ENCODE data around the gene ANTXR1. TPM values are rescaled to one million over a fixed set of nuclear protein-coding genes. Genes with fewer than 3 reads are reported as not detected.

Gene ANTXR1
- total RNA-seq, 6 donors from 2014 or later = 11.5 to 76.4 (median 31.4) TPM

GRCh38 chr2:68975844-68976243 is 37.1 kb upstream of the ANTXR1 start:
- no peak for TF ChIP-seq POLR2AphosphoS5 (IDR thresholded peaks at IDR 0.05)
- no peak for TF ChIP-seq EP300 (IDR thresholded peaks at IDR 0.05)
- no peak for TF ChIP-seq POLR2A (IDR thresholded peaks at IDR 0.05)
- no peak for TF ChIP-seq CTCF (IDR thresholded peaks at IDR 0.05)
- H3K36me3 ChIP-seq = no peaks in the 10 kb centered on the region
- H3K4me3 ChIP-seq = no peak overlapping the region
- no peaks in the 10 kb centered on the region for H3K9me3 ChIP-seq
- WGBS, 2 donors = 98% methylated on average over 2 of the region's 2 CpGs
- DNase-seq (no peak), ATAC-seq (ENCODE audit: low FRiP score in 2 of 2) (no peak)
- H3K4me1 ChIP-seq = peaks cover 0 to 2% (median 0%) of the 10 kb centered on the region in 4 donors
- H3K27ac ChIP-seq = no peak overlapping the region
- H3K27me3 ChIP-seq = no peaks in the 10 kb centered on the region

- Histone ChIP-seq H3K4me1 (peaks cover 0 to 6% (median 0%) of the 10 kb centered on the region in 4 donors), H3K9me3 (no peaks in the 10 kb centered on the region), H3K27me3 (no peaks in the 10 kb centered on the region), H3K36me3 (no peaks in the 10 kb centered on the region), H3K4me3 (no peak overlapping the region), H3K27ac (no peak overlapping the region)
- TF ChIP-seq CTCF (IDR thresholded peaks at IDR 0.05) (no peak), POLR2A (IDR thresholded peaks at IDR 0.05) (no peak)
- no peak for ATAC-seq (ENCODE audit: low FRiP score in 2 of 2)
- DNase-seq = no peak
- WGBS, 2 donors = 67 to 68% methylated on average over 4 of the region's 4 CpGs
Observed at GRCh38 chr2:68977453-68977852, 35.5 kb upstream of the ANTXR1 start.

GRCh38 chr2:68978098-68978497 is 34.9 kb upstream of the ANTXR1 start:
- TF ChIP-seq POLR2AphosphoS5 (IDR thresholded peaks at IDR 0.05) (no peak), POLR2A (IDR thresholded peaks at IDR 0.05) (no peak), CTCF (IDR thresholded peaks at IDR 0.05) (no peak), EP300 (IDR thresholded peaks at IDR 0.05) (no peak)
- Histone ChIP-seq H3K36me3 (no peaks in the 10 kb centered on the region), H3K4me3 (no peak overlapping the region), H3K4me1 (peaks cover 0 to 6% (median 0%) of the 10 kb centered on the region in 4 donors), H3K27ac (no peak overlapping the region), H3K27me3 (no peaks in the 10 kb centered on the region), H3K9me3 (no peaks in the 10 kb centered on the region)
- DNase-seq (no peak), ATAC-seq (ENCODE audit: low FRiP score in 2 of 2) (no peak)
- WGBS, 2 donors = 80 to 85% methylated on average over 3 of the region's 3 CpGs

GRCh38 chr2:68980956-68981355 is 32.0 kb upstream of the ANTXR1 start:
- ATAC-seq (ENCODE audit: low FRiP score in 2 of 2) (no peak), DNase-seq (peak in 1 of 2 donors; percentile 25)
- no peak overlapping the region for H3K4me3 ChIP-seq
- TF ChIP-seq CTCF (IDR thresholded peaks at IDR 0.05) (no peak), EP300 (IDR thresholded peaks at IDR 0.05) (no peak), POLR2A (IDR thresholded peaks at IDR 0.05) (no peak), POLR2AphosphoS5 (IDR thresholded peaks at IDR 0.05) (no peak)
- WGBS, 2 donors = 43 to 47% methylated on average over 1 of the region's 1 CpG
- peaks cover 0 to 6% (median 0%) of the 10 kb centered on the region in 4 donors for H3K4me1 ChIP-seq
- H3K27ac ChIP-seq = no peak overlapping the region
- H3K36me3 ChIP-seq = no peaks in the 10 kb centered on the region
- no peaks in the 10 kb centered on the region for H3K9me3 ChIP-seq
- no peaks in the 10 kb centered on the region for H3K27me3 ChIP-seq

DNA sequence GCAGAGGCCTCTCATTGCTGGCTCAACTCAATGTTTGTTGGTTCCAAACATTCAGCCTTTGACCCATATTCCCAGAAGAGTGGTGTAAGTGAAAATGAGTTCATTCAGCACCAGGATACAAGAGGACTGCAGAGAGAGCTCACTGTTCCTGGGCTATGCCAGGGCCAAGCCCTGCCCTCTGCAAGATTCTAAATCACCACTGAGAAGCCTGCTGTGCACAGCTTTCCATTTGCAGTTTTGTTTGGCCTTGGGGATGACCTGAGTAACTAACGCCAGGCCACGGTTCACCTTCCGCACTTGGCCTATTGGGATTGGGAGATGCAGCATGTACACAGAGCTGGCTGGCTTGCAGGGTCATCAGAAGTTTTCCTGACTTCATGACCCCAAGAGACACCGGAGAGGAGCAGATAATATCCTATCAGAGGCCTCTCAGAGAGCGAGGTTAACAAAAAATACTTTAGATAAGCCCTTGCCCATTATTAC is 25.9 kb upstream of the ANTXR1 start:
- Histone ChIP-seq H3K27ac (no peak overlapping the region), H3K9me3 (no peaks in the 10 kb centered on the region), H3K36me3 (no peaks in the 10 kb centered on the region), H3K4me3 (no peak overlapping the region), H3K4me1 (no peaks in the 10 kb centered on the region), H3K27me3 (no peaks in the 10 kb centered on the region)
- WGBS, 2 donors = 71 to 76% methylated on average over 5 of the region's 5 CpGs
- TF ChIP-seq POLR2A (IDR thresholded peaks at IDR 0.05) (no peak), CTCF (IDR thresholded peaks at IDR 0.05) (no peak), EP300 (IDR thresholded peaks at IDR 0.05) (no peak), POLR2AphosphoS5 (IDR thresholded peaks at IDR 0.05) (no peak)
- peak in 1 of 2 donors; percentile 74 for ATAC-seq (ENCODE audit: low FRiP score in 2 of 2)
- no peak for DNase-seq
